HG03196 (cell line): ENCODE data around the gene GIPR.

ENCODE experiments used
- ATAC-seq: cut with Tn5 transposase; IDR thresholded peaks from one replicate; pipeline ENCODE4 v1.9.1; 2021; ENCODE audit not compliant: unreplicated experiment

Gene GIPR

GRCh38 chr19:45729800-45730290 lies 61.8 kb downstream of the GIPR start:
- ATAC-seq: no peak

- peak; percentile 85 for ATAC-seq
Observed at GRCh38 chr19:45730368-45731288, 62.6 kb downstream of the GIPR start, which contains the start of gene FBXO46. Gene FBXO46, minus strand, starts transcription at chr19:45730896. Its CDS starts 17,401 bp downstream, at chr19:45713495.
